RWPE2 (cell line): Measurements from ENCODE around the gene HES3.
A peak's percentile ranks its signal among the peaks of the same experiment; 100 is the strongest.

ENCODE experiments used
- ATAC-seq: fragments of 200-7000 bp; cut with Tn5 transposase; 3 replicates; pipeline ENCODE4 v1.9.1; 2021; ENCODE audit warnings: low read depth
- DNase-seq: peaks from one replicate; pipeline ENCODE4 v3.0.0-alpha.2; 2020; ENCODE audit warnings: low spot score
- H3K27ac ChIP-seq: fragments of 450-650 bp; 2 replicates; pipeline ENCODE4 v1.5.1; 2017; ENCODE audit warnings: mild to moderate bottlenecking; ENCODE audit not compliant: poor library complexity, severe bottlenecking
- H3K27me3 ChIP-seq: fragments of 250-450 bp; sonication (Bioruptor Pico); 2 replicates; pipeline ENCODE4 v1.5.1; 2021; ENCODE audit warnings: mild to moderate bottlenecking, moderate library complexity; ENCODE audit not compliant: insufficient read depth, poor library complexity, severe bottlenecking
- H3K36me3 ChIP-seq: fragments of 250-450 bp; sonication (Bioruptor Pico); 2 replicates; pipeline ENCODE4 v1.5.1; 2020; ENCODE audit warnings: low read depth, mild to moderate bottlenecking, moderate library complexity
- H3K4me1 ChIP-seq: fragments of 250-450 bp; sonication (Bioruptor Pico); 2 replicates; pipeline ENCODE4 v1.5.1; 2021; ENCODE audit warnings: mild to moderate bottlenecking, moderate library complexity; ENCODE audit not compliant: insufficient read depth, poor library complexity, severe bottlenecking
- H3K4me3 ChIP-seq: fragments of 250-450 bp; sonication (Bioruptor Pico); 2 replicates; pipeline ENCODE4 v1.5.1; 2021; ENCODE audit warnings: mild to moderate bottlenecking, moderate library complexity; ENCODE audit not compliant: severe bottlenecking
- H3K9me3 ChIP-seq: fragments of 250-450 bp; sonication (Bioruptor Pico); 2 replicates; pipeline ENCODE4 v1.5.1; 2021; ENCODE audit warnings: mild to moderate bottlenecking, moderate library complexity; ENCODE audit not compliant: severe bottlenecking
- TF ChIP-seq, protein P1 (sequence below): fragments of 450-650 bp; IDR thresholded peaks from one replicate; pipeline ENCODE4 v1.5.1; 2017; ENCODE audit warnings: mild to moderate bottlenecking, moderate library complexity; ENCODE audit not compliant: poor library complexity, severe bottlenecking

HES3 gene

GRCh38 chr1:6225651-6226050 lies 18.3 kb upstream of the HES3 start:
- Histone ChIP-seq H3K27me3 (no peaks in the 10 kb centered on the region), H3K4me1 (peaks cover 3% of the 10 kb centered on the region), H3K9me3 (no peaks in the 10 kb centered on the region), H3K4me3 (no peak overlapping the region), H3K27ac (no peak overlapping the region), H3K36me3 (peaks cover 84% of the 10 kb centered on the region)
- DNase-seq: no peak
- TF ChIP-seq, protein P1, sequence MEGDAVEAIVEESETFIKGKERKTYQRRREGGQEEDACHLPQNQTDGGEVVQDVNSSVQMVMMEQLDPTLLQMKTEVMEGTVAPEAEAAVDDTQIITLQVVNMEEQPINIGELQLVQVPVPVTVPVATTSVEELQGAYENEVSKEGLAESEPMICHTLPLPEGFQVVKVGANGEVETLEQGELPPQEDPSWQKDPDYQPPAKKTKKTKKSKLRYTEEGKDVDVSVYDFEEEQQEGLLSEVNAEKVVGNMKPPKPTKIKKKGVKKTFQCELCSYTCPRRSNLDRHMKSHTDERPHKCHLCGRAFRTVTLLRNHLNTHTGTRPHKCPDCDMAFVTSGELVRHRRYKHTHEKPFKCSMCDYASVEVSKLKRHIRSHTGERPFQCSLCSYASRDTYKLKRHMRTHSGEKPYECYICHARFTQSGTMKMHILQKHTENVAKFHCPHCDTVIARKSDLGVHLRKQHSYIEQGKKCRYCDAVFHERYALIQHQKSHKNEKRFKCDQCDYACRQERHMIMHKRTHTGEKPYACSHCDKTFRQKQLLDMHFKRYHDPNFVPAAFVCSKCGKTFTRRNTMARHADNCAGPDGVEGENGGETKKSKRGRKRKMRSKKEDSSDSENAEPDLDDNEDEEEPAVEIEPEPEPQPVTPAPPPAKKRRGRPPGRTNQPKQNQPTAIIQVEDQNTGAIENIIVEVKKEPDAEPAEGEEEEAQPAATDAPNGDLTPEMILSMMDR: no peak
- ATAC-seq: no peak

DNA sequence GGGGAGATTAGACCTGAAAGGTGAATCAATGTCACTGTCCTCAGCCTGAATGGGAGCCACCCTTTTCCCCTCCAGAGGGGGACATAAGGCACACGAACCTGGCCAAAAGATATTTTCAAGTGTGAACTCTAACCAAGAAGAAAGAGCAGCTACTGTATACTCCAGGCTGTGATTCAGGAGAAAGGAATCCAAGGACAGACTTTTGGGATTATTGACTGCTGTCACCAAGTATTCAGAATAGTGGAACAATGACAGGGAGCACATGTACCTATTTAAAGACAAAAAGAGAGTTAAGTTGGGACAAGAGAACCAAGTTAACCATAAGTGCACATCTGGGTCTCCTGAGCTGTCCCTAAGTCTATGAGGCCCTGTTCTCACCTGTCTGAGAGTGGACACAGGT lies 10.6 kb upstream of the HES3 start:
- no peak overlapping the region for H3K4me3 ChIP-seq
- no peak overlapping the region for H3K27ac ChIP-seq
- TF ChIP-seq, protein P1: no peak
- H3K36me3 ChIP-seq: peaks cover 56% of the 10 kb centered on the region
- DNase-seq (no peak), ATAC-seq (no peak)
- H3K4me1 ChIP-seq: peaks cover 7% of the 10 kb centered on the region
- no peaks in the 10 kb centered on the region for H3K9me3 ChIP-seq
- H3K27me3 ChIP-seq: no peaks in the 10 kb centered on the region

DNA sequence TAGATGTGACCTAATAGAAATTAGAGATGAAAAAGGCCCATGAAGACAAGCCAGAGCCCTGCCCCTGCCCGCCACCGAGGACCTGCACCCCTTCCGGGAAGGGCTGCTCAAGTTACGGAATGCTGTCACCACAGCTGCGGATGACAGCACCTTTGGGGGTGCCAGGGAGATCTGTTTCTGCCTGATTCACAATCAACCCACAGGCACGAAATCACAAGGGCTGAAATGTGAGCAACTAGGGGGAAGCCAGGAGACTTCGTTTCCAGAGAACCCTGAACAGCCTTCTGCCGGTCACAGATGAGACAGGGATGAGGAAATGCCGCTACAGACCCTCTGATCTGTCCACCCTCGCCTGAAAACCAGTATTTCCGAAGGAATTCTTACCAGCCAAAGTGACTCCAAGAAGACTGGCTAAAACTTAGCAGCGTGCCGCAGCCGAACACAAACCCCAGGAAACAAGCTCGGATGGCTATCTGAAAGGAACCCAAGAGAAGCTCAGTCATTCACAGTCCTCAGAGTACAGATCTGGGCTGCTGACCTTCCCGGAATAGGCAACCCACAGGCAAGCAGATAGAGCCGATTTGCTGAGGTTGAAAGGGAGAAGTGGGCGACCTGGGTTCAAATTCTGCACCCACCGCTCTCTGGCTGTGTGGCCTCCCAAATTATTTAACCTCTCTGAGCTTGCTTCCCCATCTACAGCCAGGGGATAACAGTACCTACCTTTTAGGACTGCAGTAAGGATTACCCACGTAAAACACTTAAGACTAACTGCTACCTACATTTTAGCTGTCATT lies 9.3 kb upstream of the HES3 start:
- Histone ChIP-seq H3K36me3 (peaks cover 44% of the 10 kb centered on the region), H3K4me3 (peak overlapping the region; percentile 100), H3K27ac (peak overlapping the region; percentile 50), H3K9me3 (no peaks in the 10 kb centered on the region), H3K4me1 (peaks cover 7% of the 10 kb centered on the region), H3K27me3 (no peaks in the 10 kb centered on the region)
- TF ChIP-seq, protein P1: no peak
- ATAC-seq (peak; percentile 22; the same call in 2 of the 3 replicates), DNase-seq (no peak)

- H3K9me3 ChIP-seq: no peaks in the 10 kb centered on the region
- H3K36me3 ChIP-seq: peaks cover 39% of the 10 kb centered on the region
- H3K27ac ChIP-seq: peak overlapping the region; percentile 50
- TF ChIP-seq, protein P1: no peak
- DNase-seq (no peak), ATAC-seq (0 out of 3 replicates have a peak, but pooled peaks have one; percentile 11)
- peaks cover 7% of the 10 kb centered on the region for H3K4me1 ChIP-seq
- no peaks in the 10 kb centered on the region for H3K27me3 ChIP-seq
- peak overlapping the region; percentile 100 for H3K4me3 ChIP-seq
Observed at GRCh38 chr1:6235296-6235677, 8.7 kb upstream of the HES3 start.

- peaks cover 7% of the 10 kb centered on the region for H3K4me1 ChIP-seq
- TF ChIP-seq, protein P1: no peak
- no peak overlapping the region for H3K4me3 ChIP-seq
Observed at GRCh38 chr1:6237093-6237492, 6.9 kb upstream of the HES3 start.

More at GRCh38 chr1:6237093-6237492, 6.9 kb upstream of the HES3 start:
- DNase-seq: no peak
- Histone ChIP-seq H3K27ac (no peak overlapping the region), H3K27me3 (peaks cover 13% of the 10 kb centered on the region), H3K9me3 (no peaks in the 10 kb centered on the region), H3K36me3 (peaks cover 27% of the 10 kb centered on the region)
- no peak for ATAC-seq
